GM12878 (cell line): Measurements from ENCODE around the gene MPP7. TPM values are rescaled to one million over a fixed set of nuclear protein-coding genes. Genes with fewer than 3 reads are reported as not detected.

Experiments used
- ATAC-seq: fragments of 200-7000 bp; cut with Tn5 transposase; 3 replicates; pipeline ENCODE4 v1.9.1; 2020; ENCODE audit warnings: mild to moderate bottlenecking, moderate library complexity
- BruUV-seq: library from RNA; stranded (reverse); fragments of 400-500 nt; replicated peaks from 2 replicates; lab custom pipeline; 2021; lab: Mats Ljungman, UMichigan
- CTCF ChIA-PET: fragments of 300-600 bp; sonication (Branson Sonifier 250); formaldehyde crosslinking; extraction: SDS; loops from one replicate; lab custom pipeline; 2021; ENCODE audit warnings: inconsistent platforms; lab: Yijun Ruan, JAX
- POLR2A ChIA-PET: fragments of 350-600 bp; formaldehyde crosslinking; extraction: SDS; loops from one replicate; lab custom pipeline; 2021; ENCODE audit warnings: inconsistent platforms; lab: Charles Lee
- RAD21 ChIA-PET: fragments of 300-600 bp; sonication (Branson Sonifier 250); formaldehyde crosslinking; loops from one replicate; lab custom pipeline; 2023; ENCODE audit warnings: antibody characterized with exemption; ENCODE audit not compliant: unreplicated experiment; lab: Charles Lee
- SMC1A ChIA-PET: fragments of 300-600 bp; sonication (Branson Sonifier 250); formaldehyde crosslinking; loops from one replicate; lab custom pipeline; 2023; ENCODE audit not compliant: unreplicated experiment, uncharacterized antibody; lab: Charles Lee
- DNase-seq: peaks from one replicate; pipeline ENCODE4 v3.0.0-alpha.2; 2011; ENCODE audit warnings: low read depth, low spot score
- FAIRE-seq: peaks from 3 replicates; lab custom pipeline; 2011; peaks lifted over from hg19 to GRCh38; lab: Jason Lieb, UNC
- H2AFZ ChIP-seq: 2 replicates; pipeline ENCODE4 v1.6.0; 2011; ENCODE audit warnings: low read depth, low read length, control low read depth; ENCODE audit not compliant: control insufficient read depth
- H3K27ac ChIP-seq: 2 replicates; pipeline ENCODE4 v1.5.1; 2011; ENCODE audit warnings: control low read depth; ENCODE audit not compliant: control insufficient read depth, insufficient read depth
- H3K27me3 ChIP-seq, 2 experiments: replicated peaks in 1 of 2; 2 replicates each; pipeline versions ENCODE4 v1.6.0 to v1.6.1; 2011; ENCODE audit warnings: low read length in 1 of 2; ENCODE audit not compliant: control insufficient read depth in 2 of 2, insufficient read depth in 2 of 2
- H3K36me3 ChIP-seq, 2 experiments: 2 replicates each; pipeline ENCODE4 v1.5.1; 2011; ENCODE audit warnings: low read length in 1 of 2; ENCODE audit not compliant: control insufficient read depth in 2 of 2, insufficient read depth in 2 of 2
- H3K4me1 ChIP-seq: 2 replicates; pipeline ENCODE4 v1.6.1; 2011; ENCODE audit warnings: mild to moderate bottlenecking, low read length, moderate library complexity, mixed read lengths; ENCODE audit not compliant: control insufficient read depth, insufficient read depth
- H3K4me2 ChIP-seq: 2 replicates; pipeline ENCODE4 v1.6.0; 2011; ENCODE audit warnings: control low read depth; ENCODE audit not compliant: control insufficient read depth, insufficient read depth
- H3K4me3 ChIP-seq: fragments of 200-600 bp; sonication (generic); 2 replicates; pipeline ENCODE4 v1.5.1; 2016
- H3K79me2 ChIP-seq: 2 replicates; pipeline ENCODE4 v1.6.0; 2011; ENCODE audit warnings: low read length; ENCODE audit not compliant: control insufficient read depth, insufficient read depth
- H3K9ac ChIP-seq: 2 replicates; pipeline ENCODE4 v1.8.0; 2011; ENCODE audit warnings: low read length, control low read depth, mixed read lengths; ENCODE audit not compliant: control insufficient read depth, insufficient read depth
- H3K9me3 ChIP-seq: replicated peaks from 3 replicates; pipeline ENCODE4 v1.5.1; 2011; ENCODE audit warnings: mild to moderate bottlenecking, low read length; ENCODE audit not compliant: control insufficient read depth, insufficient read depth
- H4K20me1 ChIP-seq: 2 replicates; pipeline ENCODE4 v1.6.0; 2011; ENCODE audit not compliant: control insufficient read depth, insufficient read depth
- CHD2 ChIP-seq: IDR thresholded peaks from 2 replicates; pipeline ENCODE4 v1.6.1; 2011; ENCODE audit warnings: low read depth, low read length, improper control_type of control experiment, borderline replicate concordance
- EGR1 ChIP-seq, 2 experiments: IDR thresholded peaks; 1 replicate in 1 of 2; 2 replicates in 1 of 2; pipeline ENCODE4 v1.6.1; 2011 to 2012; ENCODE audit warnings: low read depth in 2 of 2, low read length in 2 of 2, borderline replicate concordance in 1 of 2, mild to moderate bottlenecking in 1 of 2, moderate library complexity in 1 of 2
- RB1 ChIP-seq: fragments of 450-650 bp; formaldehyde crosslinking; IDR thresholded peaks from 2 replicates; pipeline ENCODE4 v1.6.1; 2017; ENCODE audit warnings: mild to moderate bottlenecking, borderline replicate concordance
- RCOR1 ChIP-seq: conservative IDR thresholded peaks from 2 replicates; pipeline ENCODE4 v1.6.1; 2012; ENCODE audit warnings: low read depth, low read length, improper control_type of control experiment
- WGBS: methylation state at CpG from one replicate; pipeline ENCODE4 v1.1.6; 2016; ENCODE audit warnings: low lambda C conversion rate; ENCODE audit not compliant: insufficient replicate concordance, insufficient coverage; ENCODE audit errors: missing lambda C conversion rate; 5-methylcytosine and 5-hydroxymethylcytosine counted together
- in situ Hi-C: fragments of 300-500 bp; cut with MboI; formaldehyde crosslinking; loops from 9 replicates; pipeline ENCODE4 v1.14.3; 2018; ENCODE audit warnings: mixed read lengths
- intact Hi-C: fragments of 100-400 bp; cut with micrococcal nuclease; formaldehyde crosslinking; loops from one replicate; pipeline ENCODE4 v1.14.2; 2022; ENCODE audit not compliant: unreplicated experiment
- polyA plus RNA-seq, 11 experiments: library from polyadenylated mRNA; depleted of rRNA in 4 of 11; unstranded in 6 of 11; stranded (reverse) in 5 of 11; fragments of >200 nt; fragmentation: Nextera tagmentation in 4 of 11; fragmentation: Illumina TruSeq in 1 of 11; extraction: Ambion mirVana in 4 of 11; extraction: Trizol in 1 of 11; gene quantifications; 1 replicate in 1 of 11; 2 replicates in 10 of 11; pipeline versions ENCODE4 v1.2.1 to v1.2.3, GENCODE V29; 2011 to 2016; ENCODE audit warnings: inconsistent platforms in 2 of 11, missing spikeins in 2 of 11, low read depth in 1 of 11
- total RNA-seq, 4 experiments: library from RNA; depleted of rRNA in 3 of 4; stranded (reverse); fragments of >200 nt in 3 of 4; fragmentation: Illumina TruSeq in 1 of 4; extraction: Trizol in 1 of 4; gene quantifications; 2 replicates each; pipeline versions ENCODE4 v1.2.1 to v1.2.3, GENCODE V29; 2013 to 2021
- TF ChIP-seq, protein P1 (sequence below): fragments of 450-650 bp; formaldehyde crosslinking; IDR thresholded peaks from 2 replicates; pipeline ENCODE4 v1.5.0; 2022; ENCODE audit warnings: mild to moderate bottlenecking, missing genetic modification characterization

Gene MPP7
- total and polyA plus RNA-seq, 10 of the 15 experiments (the other 5 are each of a cell fraction or from before 2014, with no cell fraction given), result 0.01 to 0.15 (median 0.05) TPM; not detected in 2

DNA sequence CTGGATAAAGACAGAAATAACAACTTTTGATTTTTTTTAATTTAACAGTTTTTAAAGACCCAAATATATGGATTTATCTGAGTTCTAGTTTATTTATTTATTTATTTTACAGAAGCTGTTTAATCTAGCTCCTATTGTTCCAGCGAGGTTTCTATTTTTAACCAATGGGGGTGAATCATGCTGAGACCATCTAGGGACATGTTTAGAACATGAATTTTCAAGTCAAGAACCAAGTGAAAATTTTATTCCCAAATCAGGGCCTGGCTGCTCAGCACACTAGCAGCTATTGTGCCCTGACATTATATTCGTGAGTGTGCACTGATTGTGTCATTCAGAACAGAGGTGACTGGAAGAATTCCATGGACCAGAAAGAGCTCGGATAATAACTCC lies 24.6 kb upstream of the MPP7 start:
- in situ Hi-C loops (no loop called here), intact Hi-C loops (no loop called here)
- BruUV-seq, result no TSS peak
- Histone ChIP-seq H3K9ac (no peak overlapping the region), H3K4me3 (no peak overlapping the region), H3K27me3 (0 out of 4 replicates have a peak, but pooled peaks cover 0 to 3% of the 10 kb centered on the region in 2 experiments), H4K20me1 (no peaks in the 10 kb centered on the region), H2AFZ (no peak overlapping the region), H3K79me2 (no peaks in the 10 kb centered on the region), H3K9me3 (no peaks in the 10 kb centered on the region), H3K36me3 (no peaks in the 10 kb centered on the region), H3K27ac (no peak overlapping the region), H3K4me2 (no peak overlapping the region), H3K4me1 (no peaks in the 10 kb centered on the region)
- ChIA-PET CTCF (interaction anchor here (0.7 to 3.1 kb wide), 2 partner anchors 25 to 66 kb away, joined by 5 to 11 read pairs; no protein-coding TSS in a partner anchor), RAD21 (interaction anchor here (0.9 kb wide), 1 partner anchor 66 kb away, joined by 3 read pairs; no protein-coding TSS in a partner anchor), POLR2A (no interaction called here), SMC1A (interaction anchor here (0.8 to 2.4 kb wide), 4 partner anchors 16 to 66 kb away, joined by 3 to 7 read pairs (median 5); partner anchors contain the start of gene MPP7)
- no peak for FAIRE-seq
- no peak for ATAC-seq
- 39% methylated on average over 3 of the region's 3 CpGs for WGBS
- no peak for DNase-seq
- TF ChIP-seq RCOR1, result no peak
- no peak for TF ChIP-seq CHD2
- no peak for TF ChIP-seq RB1
- TF ChIP-seq, protein P1, sequence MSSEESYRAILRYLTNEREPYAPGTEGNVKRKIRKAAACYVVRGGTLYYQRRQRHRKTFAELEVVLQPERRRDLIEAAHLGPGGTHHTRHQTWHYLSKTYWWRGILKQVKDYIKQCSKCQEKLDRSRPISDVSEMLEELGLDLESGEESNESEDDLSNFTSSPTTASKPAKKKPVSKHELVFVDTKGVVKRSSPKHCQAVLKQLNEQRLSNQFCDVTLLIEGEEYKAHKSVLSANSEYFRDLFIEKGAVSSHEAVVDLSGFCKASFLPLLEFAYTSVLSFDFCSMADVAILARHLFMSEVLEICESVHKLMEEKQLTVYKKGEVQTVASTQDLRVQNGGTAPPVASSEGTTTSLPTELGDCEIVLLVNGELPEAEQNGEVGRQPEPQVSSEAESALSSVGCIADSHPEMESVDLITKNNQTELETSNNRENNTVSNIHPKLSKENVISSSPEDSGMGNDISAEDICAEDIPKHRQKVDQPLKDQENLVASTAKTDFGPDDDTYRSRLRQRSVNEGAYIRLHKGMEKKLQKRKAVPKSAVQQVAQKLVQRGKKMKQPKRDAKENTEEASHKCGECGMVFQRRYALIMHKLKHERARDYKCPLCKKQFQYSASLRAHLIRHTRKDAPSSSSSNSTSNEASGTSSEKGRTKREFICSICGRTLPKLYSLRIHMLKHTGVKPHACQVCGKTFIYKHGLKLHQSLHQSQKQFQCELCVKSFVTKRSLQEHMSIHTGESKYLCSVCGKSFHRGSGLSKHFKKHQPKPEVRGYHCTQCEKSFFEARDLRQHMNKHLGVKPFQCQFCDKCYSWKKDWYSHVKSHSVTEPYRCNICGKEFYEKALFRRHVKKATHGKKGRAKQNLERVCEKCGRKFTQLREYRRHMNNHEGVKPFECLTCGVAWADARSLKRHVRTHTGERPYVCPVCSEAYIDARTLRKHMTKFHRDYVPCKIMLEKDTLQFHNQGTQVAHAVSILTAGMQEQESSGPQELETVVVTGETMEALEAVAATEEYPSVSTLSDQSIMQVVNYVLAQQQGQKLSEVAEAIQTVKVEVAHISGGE (CRISPR knock-in tag), result no peak
- no peak for TF ChIP-seq EGR1 (IDR thresholded peaks at IDR 0.05; ENCODE audit: borderline replicate concordance in 1 of 2, low read depth in 2 of 2, low read length in 2 of 2)
